RWPE1 (cell line): Measurements from ENCODE around the gene CTBP1.

Experiments
- CTCF ChIA-PET: fragments of 350-600 bp; sonication (Branson Sonifier 250); formaldehyde crosslinking; extraction: SDS; loops from one replicate; lab custom pipeline; 2021; lab: Yijun Ruan, JAX
- POLR2A ChIA-PET: fragments of 400-600 bp; formaldehyde crosslinking; extraction: SDS; loops from one replicate; lab custom pipeline; 2020; ENCODE audit warnings: antibody characterized with exemption; ENCODE audit not compliant: low non-redundant PET; lab: Yijun Ruan, JAX
- DNase-seq: peaks from one replicate; pipeline ENCODE4 v3.0.0; 2012; ENCODE audit warnings: low spot score
- H3K27ac ChIP-seq: fragments of 450-650 bp; 2 replicates; pipeline ENCODE4 v1.5.1; 2017
- TF ChIP-seq, protein P1 (sequence below): fragments of 450-650 bp; conservative IDR thresholded peaks from 2 replicates; pipeline ENCODE4 v1.5.1; 2017; ENCODE audit warnings: low read depth, mild to moderate bottlenecking

Gene CTBP1

DNA sequence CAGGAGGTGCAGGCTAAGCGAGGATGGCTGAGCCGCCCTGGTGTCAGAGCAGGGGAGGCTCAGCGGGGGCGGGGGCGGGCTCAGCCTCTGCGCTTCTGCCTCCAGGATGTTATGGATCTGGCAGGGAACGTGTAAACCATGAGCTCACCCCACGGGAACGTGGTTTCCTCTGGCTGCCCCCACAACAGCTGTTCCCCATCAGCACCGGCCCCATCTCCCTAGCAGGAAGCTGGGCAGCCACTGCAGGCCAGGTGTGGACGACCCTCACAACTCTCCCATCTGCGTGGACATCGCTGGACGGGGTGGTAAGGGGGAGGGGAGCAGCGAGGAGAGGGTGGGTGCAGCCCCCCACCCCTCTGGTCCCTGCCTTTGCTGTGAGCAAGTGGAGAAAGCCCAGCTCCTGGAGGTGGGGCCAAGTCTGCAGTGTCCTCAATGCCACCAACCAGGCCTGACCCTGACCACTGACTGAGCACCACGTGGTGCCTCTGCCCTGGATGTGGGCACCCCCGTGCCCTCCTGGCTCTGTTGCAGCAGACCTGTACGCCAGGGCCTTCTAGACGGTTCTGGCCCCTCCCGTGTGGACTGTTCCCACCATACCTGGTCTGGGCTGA, 48.4 kb downstream of the CTBP1 start:
- no peak for DNase-seq
- ChIA-PET POLR2A (no interaction called here), CTCF (no interaction called here)
- H3K27ac ChIP-seq, result no peak overlapping the region
- TF ChIP-seq, protein P1, sequence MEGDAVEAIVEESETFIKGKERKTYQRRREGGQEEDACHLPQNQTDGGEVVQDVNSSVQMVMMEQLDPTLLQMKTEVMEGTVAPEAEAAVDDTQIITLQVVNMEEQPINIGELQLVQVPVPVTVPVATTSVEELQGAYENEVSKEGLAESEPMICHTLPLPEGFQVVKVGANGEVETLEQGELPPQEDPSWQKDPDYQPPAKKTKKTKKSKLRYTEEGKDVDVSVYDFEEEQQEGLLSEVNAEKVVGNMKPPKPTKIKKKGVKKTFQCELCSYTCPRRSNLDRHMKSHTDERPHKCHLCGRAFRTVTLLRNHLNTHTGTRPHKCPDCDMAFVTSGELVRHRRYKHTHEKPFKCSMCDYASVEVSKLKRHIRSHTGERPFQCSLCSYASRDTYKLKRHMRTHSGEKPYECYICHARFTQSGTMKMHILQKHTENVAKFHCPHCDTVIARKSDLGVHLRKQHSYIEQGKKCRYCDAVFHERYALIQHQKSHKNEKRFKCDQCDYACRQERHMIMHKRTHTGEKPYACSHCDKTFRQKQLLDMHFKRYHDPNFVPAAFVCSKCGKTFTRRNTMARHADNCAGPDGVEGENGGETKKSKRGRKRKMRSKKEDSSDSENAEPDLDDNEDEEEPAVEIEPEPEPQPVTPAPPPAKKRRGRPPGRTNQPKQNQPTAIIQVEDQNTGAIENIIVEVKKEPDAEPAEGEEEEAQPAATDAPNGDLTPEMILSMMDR, result no peak

DNA sequence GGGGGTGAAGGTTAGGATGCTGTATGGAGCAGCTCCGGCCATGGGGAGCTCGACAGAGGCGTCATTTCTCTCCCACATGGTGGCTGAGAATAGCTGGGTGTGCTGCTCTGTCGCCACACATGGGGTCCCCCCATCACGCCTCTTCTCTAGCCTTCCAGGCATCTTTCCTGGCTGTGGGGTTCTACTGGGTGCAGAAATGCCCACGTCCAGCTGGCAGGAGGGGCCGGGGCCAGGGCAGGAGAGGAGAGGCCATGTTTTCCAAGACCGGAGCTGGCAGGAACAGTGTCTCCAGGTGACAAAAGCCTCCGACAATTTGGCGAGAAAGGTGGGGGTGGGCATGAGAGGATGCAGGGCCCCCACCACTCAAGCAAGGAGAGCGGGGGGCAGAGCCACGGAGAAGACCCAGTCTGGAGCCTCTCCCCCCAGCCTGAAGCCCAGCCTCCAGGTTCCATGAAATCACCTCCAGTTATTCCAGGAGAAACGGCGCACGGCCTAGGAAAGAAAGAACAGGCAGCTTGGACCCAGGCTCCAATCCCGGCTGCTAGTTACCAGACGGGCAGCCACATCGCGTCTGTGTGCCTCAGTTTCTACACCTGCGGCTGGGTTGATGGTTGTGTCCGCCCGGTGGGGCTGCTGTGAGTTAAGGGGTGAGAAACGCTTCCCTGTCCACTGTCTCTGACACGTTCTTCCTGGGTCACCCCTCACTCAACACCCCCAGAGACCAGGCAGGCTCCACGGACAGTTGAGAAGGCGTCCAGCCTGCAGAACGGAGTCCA, 49.2 kb downstream of the CTBP1 start:
- CTCF ChIA-PET, result interaction anchor here (0.5 to 0.7 kb wide), 2 partner anchors 28 to 101 kb away, joined by 3 read pairs; no protein-coding TSS in a partner anchor
- no peak overlapping the region for H3K27ac ChIP-seq
- POLR2A ChIA-PET, result no interaction called here
- TF ChIP-seq, protein P1, result no peak
- no peak for DNase-seq

DNA sequence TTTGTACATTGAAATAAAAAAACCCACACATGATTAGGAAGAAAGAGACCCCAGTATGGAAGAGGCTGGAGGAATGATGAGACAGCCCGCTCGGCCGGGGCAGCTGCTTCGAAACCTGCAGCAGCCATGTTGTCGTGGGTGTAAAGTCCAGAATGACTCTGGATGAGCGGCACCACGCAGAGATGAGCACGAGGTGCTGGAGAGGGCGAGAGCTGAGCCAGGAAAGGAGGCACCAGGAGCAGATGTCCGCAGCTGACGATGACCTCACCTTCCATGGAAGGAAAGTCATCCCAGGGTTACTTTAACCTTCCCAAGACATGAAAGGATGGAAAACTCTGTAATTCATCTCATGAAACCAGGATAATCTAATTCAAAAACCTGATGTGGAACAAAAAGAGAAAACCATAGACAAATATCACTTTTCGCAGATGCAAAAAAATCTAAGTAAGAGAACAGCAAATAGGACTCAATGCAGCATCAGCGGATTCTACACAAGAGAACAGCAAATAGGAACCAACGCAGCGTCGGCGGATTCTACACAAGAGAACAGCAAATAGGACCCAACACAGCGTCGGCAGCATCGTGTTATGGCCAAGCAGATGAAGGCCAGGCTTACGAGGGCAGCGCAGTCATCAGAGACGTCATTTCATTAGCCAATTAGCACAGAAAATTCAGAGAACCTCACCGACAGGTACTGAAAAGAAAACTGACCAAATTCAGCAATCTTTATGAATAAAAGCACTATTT, 50.7 kb downstream of the CTBP1 start:
- no peak for DNase-seq
- TF ChIP-seq, protein P1, result no peak
- no peak overlapping the region for H3K27ac ChIP-seq
- CTCF ChIA-PET, result no interaction called here
- POLR2A ChIA-PET, result no interaction called here

DNA sequence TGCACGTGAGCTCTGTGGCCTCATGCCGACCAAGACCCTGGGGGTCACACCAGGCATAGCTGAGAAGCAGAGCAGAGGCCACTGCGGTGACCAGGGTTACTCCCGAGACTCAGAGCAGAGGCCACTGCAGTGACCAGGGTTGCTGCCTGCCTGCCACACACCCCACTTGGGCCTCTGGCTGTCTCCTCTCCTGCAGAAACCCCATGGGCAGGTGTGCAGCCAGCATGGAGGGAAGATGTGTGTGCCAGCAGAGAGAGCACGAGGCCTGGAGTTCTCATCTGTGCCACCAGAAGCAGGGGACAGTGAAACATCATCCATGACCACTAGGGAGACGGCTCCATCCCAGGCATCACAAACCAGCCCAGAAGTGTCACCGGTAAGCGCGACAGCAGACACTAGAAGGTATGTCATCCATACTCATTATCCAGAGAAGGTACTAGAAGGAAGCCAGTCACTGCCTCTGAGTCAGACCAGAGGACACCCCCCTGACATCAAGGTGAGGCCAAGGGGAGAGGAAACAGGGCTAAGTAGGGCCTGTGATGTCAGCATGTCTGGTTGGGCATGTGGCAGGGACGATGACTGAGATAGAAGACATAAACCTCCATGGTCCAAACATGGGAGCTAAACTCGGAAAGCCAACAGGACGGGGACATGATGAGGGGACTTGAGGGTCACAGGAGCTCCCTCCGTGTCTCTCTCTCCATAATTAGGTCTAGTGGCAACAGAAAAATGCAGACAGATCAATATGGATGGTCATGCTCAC, 52.3 kb downstream of the CTBP1 start:
- TF ChIP-seq, protein P1, result no peak
- ChIA-PET POLR2A (no interaction called here), CTCF (no interaction called here)
- DNase-seq, result no peak
- H3K27ac ChIP-seq, result no peak overlapping the region

DNA sequence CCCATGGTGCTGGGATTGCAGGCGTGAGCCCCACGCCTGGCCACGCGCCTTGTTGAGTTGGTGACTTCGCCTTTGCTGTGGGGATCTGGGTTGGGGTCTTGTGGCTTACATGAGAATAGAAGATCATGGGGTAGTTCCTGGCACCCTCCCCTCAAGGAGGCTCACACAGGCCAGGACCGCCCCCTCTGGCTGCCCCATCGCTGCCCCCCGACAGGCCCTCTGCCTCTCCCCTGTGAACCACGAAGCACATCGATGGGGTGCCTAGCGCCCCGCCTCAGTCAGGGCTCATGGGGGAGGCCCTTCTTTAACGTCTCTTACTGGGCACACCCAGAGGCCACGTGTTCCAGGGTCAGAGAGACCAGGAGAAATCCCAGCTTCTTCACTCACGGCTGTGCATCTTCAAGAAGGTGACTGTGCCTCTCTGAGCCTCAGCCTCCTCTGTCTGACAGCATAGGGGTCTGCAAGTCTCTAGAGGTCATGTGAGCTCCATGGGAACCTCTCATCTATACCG, 53.0 kb downstream of the CTBP1 start:
- H3K27ac ChIP-seq, result no peak overlapping the region
- TF ChIP-seq, protein P1, result no peak
- CTCF ChIA-PET, result no interaction called here
- POLR2A ChIA-PET, result no interaction called here
- DNase-seq, result no peak
